Stimulated activated CD8-positive, alpha-beta memory T cell treated with anti-CD3 and anti-CD28 coated beads, Interleukin-12 subunit alpha, Interleukin-12 subunit beta, amount 100 ng/mL, for 1 hour (primary cell): ENCODE data around the gene RNASET2.
"Not testable (repeated sequence)": the region's sequence is repeated elsewhere in the genome, so short reads cannot be mapped to it uniquely, and the experiment has no call there.

ENCODE experiments used
- DNase-seq: peaks from one replicate; pipeline ENCODE4 v3.0.0-alpha.2; 2020; ENCODE audit warnings: low read depth

The RNASET2 gene

DNA sequence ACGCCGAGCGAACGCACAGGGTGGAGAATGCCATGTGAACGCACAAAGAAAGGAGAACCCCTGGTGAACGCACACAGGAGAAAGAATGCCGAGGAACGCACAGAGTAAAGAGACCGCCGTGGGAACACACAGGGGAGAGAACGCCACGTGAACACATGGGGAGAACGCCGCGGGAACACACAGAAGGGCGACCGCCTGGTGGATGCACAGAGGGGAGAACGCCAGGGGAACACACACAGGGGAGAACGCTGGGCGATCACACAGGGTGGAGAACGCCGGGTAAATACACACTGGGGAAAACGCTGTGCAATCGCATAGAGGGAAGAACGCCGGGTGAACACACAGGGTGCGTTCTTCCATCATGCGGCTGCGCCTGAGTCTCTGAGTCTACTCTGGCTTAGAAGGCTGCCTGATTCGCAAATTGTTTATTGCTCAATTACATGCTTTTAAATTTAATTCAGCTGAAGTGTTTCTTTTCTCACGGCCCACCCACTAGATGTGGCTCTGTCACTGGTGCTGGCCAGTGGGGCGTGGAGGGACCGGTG, 54.1 kb downstream of the RNASET2 start:
- DNase-seq: no peak

DNA sequence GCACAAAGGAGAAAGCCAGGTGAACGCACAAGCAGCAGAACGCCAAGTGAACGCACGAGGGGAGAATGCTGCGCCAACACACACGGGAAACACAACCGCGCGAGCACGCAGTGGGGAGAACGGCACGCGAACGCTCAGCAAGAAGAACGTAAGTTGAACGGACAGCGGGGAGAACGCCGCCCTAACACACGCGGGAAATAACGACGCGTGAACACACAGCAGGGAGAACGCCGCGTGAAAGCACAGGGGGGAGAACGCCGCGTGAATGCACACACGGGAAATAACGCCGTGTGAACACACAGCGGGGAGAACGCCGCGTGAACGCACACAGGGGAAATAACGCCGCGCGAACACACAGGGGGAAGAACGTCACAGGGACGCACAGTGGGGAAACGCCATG, 54.7 kb downstream of the RNASET2 start:
- no peak for DNase-seq

DNA sequence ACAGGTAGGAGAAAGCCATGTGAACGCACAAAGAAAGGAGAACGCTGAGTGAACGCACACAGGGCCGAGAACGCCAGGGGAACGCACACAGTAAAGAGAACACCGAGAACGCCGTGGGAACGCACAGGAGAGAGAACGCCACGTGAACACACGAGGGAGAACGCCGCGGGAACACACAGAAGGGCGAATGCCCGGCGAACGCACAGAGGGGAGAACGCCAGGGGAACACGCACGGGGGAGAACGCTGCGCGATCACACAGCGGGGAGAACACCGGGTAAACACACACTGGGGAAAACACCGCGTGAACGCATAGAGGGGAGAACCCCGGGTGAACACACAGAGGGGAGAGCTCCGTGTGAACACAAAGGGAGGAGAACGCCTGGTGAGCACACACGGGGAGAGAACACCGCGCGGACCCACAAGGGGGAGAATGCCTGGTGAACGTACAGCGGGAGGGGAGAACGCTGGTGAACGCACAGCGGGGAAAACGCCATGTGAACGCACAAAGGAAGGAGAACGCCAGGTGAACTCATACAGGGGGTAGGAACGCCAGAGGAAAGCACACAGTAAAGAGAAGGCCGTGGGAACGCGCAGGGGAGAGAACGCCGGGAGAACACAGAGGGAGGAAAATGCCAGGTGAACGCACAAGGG, 55.3 kb downstream of the RNASET2 start:
- DNase-seq: no peak

DNA sequence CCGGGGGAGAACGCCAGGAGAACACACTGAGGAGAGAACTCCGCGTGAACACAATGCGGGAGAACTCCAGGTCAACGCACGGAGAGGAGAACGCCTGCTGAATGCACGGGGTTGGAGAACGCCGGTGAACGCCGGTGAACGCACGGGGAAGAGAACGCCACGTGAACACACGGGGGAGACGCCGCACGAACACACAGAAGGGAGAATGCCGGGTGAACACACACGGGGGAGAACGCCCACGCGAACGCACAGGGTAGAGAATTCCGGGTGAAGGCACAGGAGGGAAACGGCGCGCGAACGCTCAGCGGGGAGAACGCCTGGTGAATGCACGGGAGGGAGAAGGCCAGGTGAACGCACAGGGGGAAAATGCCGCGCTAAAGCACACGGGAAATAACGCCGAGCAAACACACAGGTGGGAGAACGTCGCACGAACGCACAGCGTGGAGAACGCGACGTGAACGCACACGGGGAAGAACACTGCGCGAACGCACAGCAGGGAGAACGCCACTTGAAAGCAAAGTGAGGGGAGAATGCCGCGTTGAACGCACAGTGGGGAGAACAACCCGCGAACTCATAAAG, 56.1 kb downstream of the RNASET2 start:
- DNase-seq: no peak

- DNase-seq: no peak
Measured at GRCh38 chr6:166898910-166899309, 57.4 kb downstream of the RNASET2 start.

DNA sequence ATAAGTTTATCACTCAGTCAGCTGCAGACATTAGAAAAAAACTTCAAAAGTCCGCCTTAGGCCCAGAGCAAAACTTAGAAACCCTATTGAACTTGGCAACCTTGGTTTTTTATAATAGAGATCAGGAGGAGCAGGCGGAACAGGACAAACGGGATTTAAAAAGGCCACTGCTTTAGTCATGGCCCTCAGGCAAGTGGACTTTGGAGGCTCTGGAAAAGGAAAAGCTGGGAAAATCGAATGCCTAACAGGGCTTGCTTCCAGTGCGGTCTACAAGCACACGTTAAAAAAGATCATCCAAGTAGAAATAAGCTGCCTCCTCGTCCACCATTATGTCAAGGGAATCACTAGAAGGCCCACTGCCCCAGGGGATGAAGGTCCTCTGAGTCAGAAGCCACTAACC, 61.7 kb downstream of the RNASET2 start:
- DNase-seq: not testable (repeated sequence)

GRCh38 chr6:166892472-166892871, 63.9 kb downstream of the RNASET2 start:
- not testable (repeated sequence) for DNase-seq

DNA sequence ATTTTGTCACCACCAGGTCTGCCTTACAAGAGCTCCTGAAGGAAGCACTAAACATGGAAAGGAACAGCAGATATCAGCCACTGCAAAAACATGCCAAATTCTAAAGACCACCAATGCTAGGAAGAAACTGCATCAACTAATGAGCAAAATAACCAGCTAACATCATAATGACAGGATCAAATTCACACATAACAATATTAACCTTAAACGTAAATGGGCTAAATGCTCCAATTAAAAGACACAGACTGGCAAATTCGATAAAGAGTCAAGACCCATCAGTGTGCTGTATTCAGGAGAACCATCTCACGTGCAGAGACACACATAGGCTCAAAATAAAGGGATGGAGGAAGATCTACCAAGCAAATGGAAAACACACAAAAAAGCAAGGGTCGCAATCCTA, 69.6 kb downstream of the RNASET2 start:
- not testable (repeated sequence) for DNase-seq

- not testable (repeated sequence) for DNase-seq
Measured at GRCh38 chr6:166884958-166885357, 71.4 kb downstream of the RNASET2 start.

GRCh38 chr6:166879594-166879993, 76.8 kb downstream of the RNASET2 start:
- no peak for DNase-seq
